Measurements from ENCODE around the gene UNC45B. TPM values are rescaled to one million over a fixed set of nuclear protein-coding genes. Genes with fewer than 3 reads are reported as not detected.
"Not testable (repeated sequence)": the region's sequence is repeated elsewhere in the genome, so short reads cannot be mapped to it uniquely, and the experiment has no call there.

The UNC45B gene
- total RNA-seq, 1 donor from 2014 or later: under 0.01 TPM

- FAIRE-seq: no peak
- no peak for DNase-seq (ENCODE audit: low spot score in 2 of 2)
Observed at GRCh38 chr17:35212668-35213067, 65.1 kb downstream of the UNC45B start.

GRCh38 chr17:35213412-35213940, 65.9 kb downstream of the UNC45B start:
- no peak for DNase-seq (ENCODE audit: low spot score in 2 of 2)
- FAIRE-seq: no peak

GRCh38 chr17:35214192-35214591, 66.6 kb downstream of the UNC45B start:
- no peak for DNase-seq (ENCODE audit: low spot score in 2 of 2)
- FAIRE-seq: no peak

DNA sequence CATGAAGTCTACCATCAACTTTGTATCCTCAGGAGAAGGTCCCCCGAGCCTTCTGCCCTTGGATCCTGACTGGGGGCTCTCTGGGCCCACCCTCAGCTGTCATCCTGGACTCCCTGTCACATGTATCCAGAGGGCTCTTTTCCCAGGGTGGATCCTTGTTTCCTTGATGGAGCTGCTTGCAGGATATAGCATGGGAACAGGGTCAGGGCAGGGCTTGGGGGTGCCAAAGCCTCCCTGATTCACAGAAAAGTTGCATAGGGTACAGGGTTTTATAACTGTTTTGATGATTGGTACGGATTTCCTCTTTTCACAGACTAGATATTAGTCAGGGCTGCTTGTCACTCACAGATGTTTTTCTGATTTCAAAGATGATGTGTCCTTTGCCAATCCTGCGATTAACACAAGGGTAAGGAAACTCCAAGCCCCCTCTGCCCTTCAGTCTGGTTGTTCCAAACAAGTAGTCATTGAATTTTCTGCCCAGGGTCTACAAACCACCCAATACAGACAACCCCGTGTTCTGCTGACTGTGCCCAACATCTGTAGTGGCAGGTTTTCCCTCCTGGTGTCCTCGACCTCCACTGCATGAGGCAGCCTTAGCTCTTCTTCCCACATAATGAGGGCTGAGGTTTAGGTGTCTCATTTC, 67.1 kb downstream of the UNC45B start:
- FAIRE-seq (no peak), DNase-seq (ENCODE audit: low spot score in 2 of 2) (no peak)

DNA sequence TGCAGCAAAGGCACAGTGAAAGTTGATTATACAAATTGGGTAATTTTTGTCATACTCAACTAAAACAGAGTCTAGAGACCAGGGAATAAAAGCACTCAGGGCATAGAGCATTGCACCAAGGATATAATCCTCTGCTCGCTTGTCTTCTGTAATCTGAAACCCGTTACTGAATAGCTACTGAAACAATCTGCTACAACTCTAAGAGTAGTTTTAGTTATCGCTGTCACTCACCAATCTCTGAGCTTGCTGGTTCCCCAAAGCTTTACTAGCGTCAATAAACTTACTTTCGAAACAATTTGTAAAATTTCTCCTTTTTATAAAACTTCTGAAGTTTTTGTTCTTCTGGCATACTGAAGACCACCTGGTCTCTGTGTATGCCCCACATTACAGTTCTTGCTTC, 69.5 kb downstream of the UNC45B start:
- DNase-seq (ENCODE audit: low spot score in 2 of 2) (no peak), FAIRE-seq (no peak)

- no peak for FAIRE-seq
- DNase-seq (ENCODE audit: low spot score in 2 of 2): no peak
Observed at GRCh38 chr17:35218915-35219314, 71.3 kb downstream of the UNC45B start.

DNA sequence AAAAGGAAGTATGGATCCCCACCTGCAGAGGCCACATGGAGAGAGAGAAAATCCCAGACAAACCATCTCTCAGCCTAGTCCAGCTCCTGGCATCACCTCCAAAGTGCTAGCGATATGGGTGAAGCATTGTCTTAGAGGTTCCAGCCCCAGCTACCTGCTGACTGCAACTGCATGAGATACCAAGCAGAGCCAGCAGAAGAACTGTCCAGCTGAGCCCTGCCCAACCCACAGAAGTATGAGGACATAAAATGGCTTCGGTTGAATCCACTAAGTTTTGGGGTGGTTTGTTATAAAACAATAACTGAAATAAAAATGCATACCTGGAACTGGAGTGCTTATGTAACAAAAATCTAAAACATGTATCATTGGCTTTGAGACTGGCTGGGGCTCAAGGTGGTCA, 74.8 kb downstream of the UNC45B start:
- FAIRE-seq (no peak), DNase-seq (ENCODE audit: low spot score in 2 of 2) (no peak)

- FAIRE-seq (no peak), DNase-seq (ENCODE audit: low spot score in 2 of 2) (no peak)
Observed at GRCh38 chr17:35224436-35224835, 76.8 kb downstream of the UNC45B start.

- no peak for FAIRE-seq
- DNase-seq (ENCODE audit: low spot score in 2 of 2): no peak
Observed at GRCh38 chr17:35227546-35227945, 79.9 kb downstream of the UNC45B start.

- FAIRE-seq (no peak), DNase-seq (ENCODE audit: low spot score in 2 of 2) (no peak)
Observed at GRCh38 chr17:35229638-35230037, 82.0 kb downstream of the UNC45B start.

- not testable (repeated sequence) for FAIRE-seq; DNase-seq (ENCODE audit: low spot score in 2 of 2)
Observed at GRCh38 chr17:35234315-35234714, 86.7 kb downstream of the UNC45B start.

GRCh38 chr17:35235289-35235688, 87.7 kb downstream of the UNC45B start:
- FAIRE-seq: no peak
- no peak for DNase-seq (ENCODE audit: low spot score in 2 of 2)

DNA sequence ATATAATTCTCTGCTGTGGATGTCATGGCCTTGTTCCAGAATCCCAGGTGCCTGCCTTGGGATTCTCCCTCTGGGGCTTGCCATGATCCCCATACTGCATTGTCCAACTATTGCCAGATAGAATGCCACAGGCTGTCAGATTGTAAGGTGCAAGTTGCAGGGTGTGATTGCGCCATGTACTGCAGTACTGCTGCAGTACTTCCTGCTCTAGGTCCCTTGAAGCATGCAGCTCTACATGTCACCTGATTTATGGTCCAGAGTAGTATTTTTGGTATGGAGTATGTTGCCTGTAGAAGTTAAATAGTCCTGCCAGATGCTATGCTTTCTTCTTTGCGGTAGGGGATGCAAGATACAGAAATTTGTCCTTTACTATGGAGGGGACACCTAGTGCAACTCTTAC, 88.3 kb downstream of the UNC45B start:
- FAIRE-seq (no peak), DNase-seq (ENCODE audit: low spot score in 2 of 2) (no peak)

DNA sequence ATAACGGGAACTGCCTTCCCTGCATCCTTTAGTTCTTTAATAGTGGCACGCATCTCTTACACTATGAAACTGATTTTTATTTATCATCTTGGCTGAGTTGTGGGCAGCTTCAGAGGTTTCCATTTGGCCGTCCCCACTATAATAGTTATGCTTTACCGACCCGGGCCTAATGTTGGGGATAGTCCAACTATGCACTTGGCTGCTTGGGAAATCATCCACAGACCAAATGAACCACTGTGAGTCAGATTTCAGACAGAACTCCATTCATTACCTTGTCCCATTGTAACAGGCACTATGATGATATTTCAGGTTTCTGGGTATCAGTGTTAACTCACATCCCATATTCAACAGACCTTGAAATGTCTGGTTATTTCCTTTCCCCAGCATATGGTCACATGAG, 89.2 kb downstream of the UNC45B start:
- FAIRE-seq: no peak
- no peak for DNase-seq (ENCODE audit: low spot score in 2 of 2)

DNA sequence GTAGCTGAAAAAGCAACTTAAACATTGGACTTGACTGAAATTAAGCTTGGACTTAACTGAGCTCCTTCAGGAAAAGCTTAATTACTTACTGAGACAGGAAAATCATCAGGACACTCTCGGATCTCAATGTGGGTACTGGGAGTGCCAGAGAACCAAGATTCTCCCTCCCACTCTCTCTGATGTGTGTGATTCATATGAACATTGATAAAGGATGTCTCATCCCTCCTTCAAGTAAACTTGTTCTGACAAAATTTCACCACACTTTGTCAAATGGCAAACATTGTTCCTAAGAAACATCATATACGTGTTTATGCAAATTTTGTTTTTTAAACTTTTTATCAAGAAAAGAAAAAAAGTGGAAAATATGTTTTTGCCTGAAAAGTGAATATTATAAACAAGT, 91.2 kb downstream of the UNC45B start:
- no peak for FAIRE-seq

More for the DNA sequence above, 91.2 kb downstream of the UNC45B start:
- no peak for DNase-seq (ENCODE audit: low spot score in 2 of 2)

Other genes with a start within 250 kb of the UNC45B start
- gene CCT6B, start 186.4 kb upstream of the UNC45B start, total RNA-seq: 2.9 TPM
- 22.8 TPM for gene ZNF830, start 186.3 kb upstream of the UNC45B start, total RNA-seq
- gene LIG3, start 167.3 kb upstream of the UNC45B start, total RNA-seq: 26.5 TPM
- 5.3 TPM for gene RFFL, start 84.1 kb upstream of the UNC45B start, total RNA-seq
- gene RAD51D, start 28.0 kb upstream of the UNC45B start, total RNA-seq: 9.8 TPM
- gene FNDC8, start 26.2 kb upstream of the UNC45B start, total RNA-seq: not detected
- 19.2 TPM for gene NLE1, start 5.5 kb upstream of the UNC45B start, total RNA-seq
- not detected for gene SLC35G3, start 46.6 kb downstream of the UNC45B start, total RNA-seq
- gene SLFN5, start 95.3 kb downstream of the UNC45B start, total RNA-seq: 3.3 TPM
- gene SLFN11, start 225.8 kb downstream of the UNC45B start, total RNA-seq: 2.9 TPM

Data from frontal cortex (tissue), 4 donors.